ENCODE data around the gene GPC5.
"Not testable (repeated sequence)": the region's sequence is repeated elsewhere in the genome, so short reads cannot be mapped to it uniquely, and the experiment has no call there.

Gene GPC5

GRCh38 chr13:91726671-91727070, 328.2 kb downstream of the GPC5 start:
- DNase-seq, result no peak

- DNase-seq, result no peak
These were observed 331.4 kb downstream of the GPC5 start for GRCh38 chr13:91729859-91730258.

GRCh38 chr13:91739751-91740150, 341.3 kb downstream of the GPC5 start:
- DNase-seq, result no peak

- no peak for DNase-seq
These were observed 342.3 kb downstream of the GPC5 start for GRCh38 chr13:91740756-91741155.

GRCh38 chr13:91741925-91742324, 343.5 kb downstream of the GPC5 start:
- DNase-seq, result no peak

GRCh38 chr13:91744284-91744683, 345.9 kb downstream of the GPC5 start:
- no peak for DNase-seq

- no peak for DNase-seq
These were observed 347.5 kb downstream of the GPC5 start for GRCh38 chr13:91745967-91746366.

- no peak for DNase-seq
These were observed 348.8 kb downstream of the GPC5 start for GRCh38 chr13:91747186-91747585.

GRCh38 chr13:91748416-91749089, 350.1 kb downstream of the GPC5 start:
- no peak for DNase-seq

GRCh38 chr13:91758724-91759123, 360.3 kb downstream of the GPC5 start:
- DNase-seq, result no peak

GRCh38 chr13:91762957-91763356, 364.5 kb downstream of the GPC5 start:
- no peak for DNase-seq

- no peak for DNase-seq
These were observed 366.1 kb downstream of the GPC5 start for GRCh38 chr13:91764527-91764926.

GRCh38 chr13:91767651-91768050, 369.2 kb downstream of the GPC5 start:
- no peak for DNase-seq

- no peak for DNase-seq
These were observed 370.3 kb downstream of the GPC5 start for GRCh38 chr13:91768746-91769145.

GRCh38 chr13:91771229-91771628, 372.8 kb downstream of the GPC5 start:
- no peak for DNase-seq

- no peak for DNase-seq
These were observed 375.3 kb downstream of the GPC5 start for GRCh38 chr13:91773591-91774227.

GRCh38 chr13:91774397-91774796, 376.0 kb downstream of the GPC5 start:
- no peak for DNase-seq

GRCh38 chr13:91776611-91777193, 378.3 kb downstream of the GPC5 start:
- no peak for DNase-seq

GRCh38 chr13:91778123-91778522, 379.7 kb downstream of the GPC5 start:
- DNase-seq, result no peak

GRCh38 chr13:91781982-91782691, 383.7 kb downstream of the GPC5 start:
- DNase-seq, result not testable (repeated sequence)

GRCh38 chr13:91785431-91786119, 387.2 kb downstream of the GPC5 start:
- DNase-seq, result no peak

GRCh38 chr13:91792054-91792453, 393.6 kb downstream of the GPC5 start:
- no peak for DNase-seq

- no peak for DNase-seq
These were observed 399.1 kb downstream of the GPC5 start for GRCh38 chr13:91797567-91797966.
